Stimulated activated effector memory CD8-positive, alpha-beta T cell treated with anti-CD3 and anti-CD28 coated beads, Interleukin-12 subunit alpha, Interleukin-12 subunit beta, amount 100 ng/mL, for 72 hours (primary cell): ENCODE data around the gene NOL7.

Experiments used
- ATAC-seq: fragments of 150-1000 bp; cut with Tn5 transposase; 2 replicates; pipeline ENCODE4 v1.10.0; 2021
- DNase-seq, 2 donors: peaks; one replicate each; pipeline ENCODE4 v3.0.0; 2021 to 2022; ENCODE audit warnings: low spot score in 2 of 2
- H3K27ac Mint-ChIP-seq: one replicate; pipeline ENCODE4 v1.8.0; 2022; ENCODE audit warnings: mild to moderate bottlenecking, mixed read lengths
- H3K36me3 Mint-ChIP-seq: one replicate; pipeline ENCODE4 v1.8.0; 2022; ENCODE audit warnings: mild to moderate bottlenecking, mixed read lengths
- H3K4me1 Mint-ChIP-seq: one replicate; pipeline ENCODE4 v1.8.0; 2022; ENCODE audit warnings: mixed read lengths
- H3K4me3 Mint-ChIP-seq: one replicate; pipeline ENCODE4 v1.8.0; 2022; ENCODE audit warnings: mild to moderate bottlenecking, mixed read lengths
- H3K9me3 Mint-ChIP-seq: one replicate; pipeline ENCODE4 v1.8.0; 2022; ENCODE audit warnings: mixed read lengths

NOL7 gene

GRCh38 chr6:13614926-13615791 lies at the start of gene NOL7:
Gene NOL7, plus strand, starts transcription at chr6:13615335. Its CDS starts 24 bp downstream, at chr6:13615359.
- Mint-ChIP-seq H3K4me3 (peak within 1 kb of the TSS; percentile 99), H3K4me1 (peaks cover 38% of the 10 kb centered on the region)
- ATAC-seq, result peak; percentile 97

GRCh38 chr6:13565921-13566320 lies 49.2 kb upstream of the NOL7 start:
- Mint-ChIP-seq H3K36me3 (no peaks in the 10 kb centered on the region), H3K4me3 (no peak overlapping the region), H3K4me1 (no peaks in the 10 kb centered on the region), H3K27ac (no peak overlapping the region), H3K9me3 (no peaks in the 10 kb centered on the region)
- ATAC-seq (no peak), DNase-seq (no peak)

More at GRCh38 chr6:13614926-13615791, at the start of gene NOL7:
- Mint-ChIP-seq H3K9me3 (no peaks in the 10 kb centered on the region), H3K36me3 (peaks cover 62% of the 10 kb centered on the region), H3K27ac (peak within 1 kb of the TSS; percentile 99)
- DNase-seq, result peak; percentile 99 to 100

- DNase-seq (no peak), ATAC-seq (no peak)
- H3K36me3 Mint-ChIP-seq, result no peaks in the 10 kb centered on the region
- H3K27ac Mint-ChIP-seq, result no peak overlapping the region
- no peak overlapping the region for H3K4me3 Mint-ChIP-seq
- no peaks in the 10 kb centered on the region for H3K4me1 Mint-ChIP-seq
- no peaks in the 10 kb centered on the region for H3K9me3 Mint-ChIP-seq
These were observed 48.6 kb upstream of the NOL7 start for GRCh38 chr6:13566500-13566899.

GRCh38 chr6:13568970-13569369 lies 46.2 kb upstream of the NOL7 start:
- no peak overlapping the region for H3K4me3 Mint-ChIP-seq
- no peaks in the 10 kb centered on the region for H3K4me1 Mint-ChIP-seq
- H3K36me3 Mint-ChIP-seq, result peaks cover 5% of the 10 kb centered on the region
- ATAC-seq, result no peak
- H3K9me3 Mint-ChIP-seq, result no peaks in the 10 kb centered on the region
- no peak for DNase-seq
- H3K27ac Mint-ChIP-seq, result no peak overlapping the region

GRCh38 chr6:13572240-13572639 lies 42.9 kb upstream of the NOL7 start:
- Mint-ChIP-seq H3K27ac (no peak overlapping the region), H3K4me3 (peak overlapping the region; percentile 97), H3K36me3 (peaks cover 20% of the 10 kb centered on the region)

GRCh38 chr6:13572951-13573654 lies 42.0 kb upstream of the NOL7 start:
- Mint-ChIP-seq H3K36me3 (peaks cover 20% of the 10 kb centered on the region), H3K4me3 (peak overlapping the region; percentile 97), H3K9me3 (no peaks in the 10 kb centered on the region), H3K4me1 (peaks cover 20% of the 10 kb centered on the region), H3K27ac (peak overlapping the region; percentile 99)
- ATAC-seq (no peak), DNase-seq (no peak)

More at GRCh38 chr6:13572240-13572639, 42.9 kb upstream of the NOL7 start:
- ATAC-seq (no peak), DNase-seq (no peak)
- peaks cover 20% of the 10 kb centered on the region for H3K4me1 Mint-ChIP-seq
- no peaks in the 10 kb centered on the region for H3K9me3 Mint-ChIP-seq

- Mint-ChIP-seq H3K4me3 (peak overlapping the region; percentile 97), H3K27ac (peak overlapping the region; percentile 99), H3K9me3 (no peaks in the 10 kb centered on the region), H3K36me3 (peaks cover 20% of the 10 kb centered on the region), H3K4me1 (peaks cover 20% of the 10 kb centered on the region)
- no peak for ATAC-seq
- DNase-seq, result no peak
These were observed 41.4 kb upstream of the NOL7 start for GRCh38 chr6:13573669-13574110.

GRCh38 chr6:13574149-13574570 lies 41.0 kb upstream of the NOL7 start:
- peak overlapping the region; percentile 97 for H3K4me3 Mint-ChIP-seq
- H3K36me3 Mint-ChIP-seq, result peaks cover 20% of the 10 kb centered on the region
- ATAC-seq, result peak; percentile 87
- peaks cover 20% of the 10 kb centered on the region for H3K4me1 Mint-ChIP-seq
- peak overlapping the region; percentile 99 for H3K27ac Mint-ChIP-seq
- no peaks in the 10 kb centered on the region for H3K9me3 Mint-ChIP-seq
- peak; percentile 89 to 96 for DNase-seq

- ATAC-seq, result peak; percentile 83
- Mint-ChIP-seq H3K9me3 (no peaks in the 10 kb centered on the region), H3K4me1 (peaks cover 20% of the 10 kb centered on the region), H3K27ac (peak within 1 kb of the TSS; percentile 99), H3K4me3 (peak within 1 kb of the TSS; percentile 97), H3K36me3 (peaks cover 20% of the 10 kb centered on the region)
- peak; percentile 66 to 91 for DNase-seq
These were observed 40.4 kb upstream of the NOL7 start, which contains the start of gene SIRT5 for GRCh38 chr6:13574571-13575376. Gene SIRT5, plus strand, starts transcription at chr6:13574601. Its CDS starts 9,510 bp downstream, at chr6:13584111.

- Mint-ChIP-seq H3K4me1 (peaks cover 20% of the 10 kb centered on the region), H3K9me3 (no peaks in the 10 kb centered on the region), H3K36me3 (peaks cover 20% of the 10 kb centered on the region), H3K4me3 (peak overlapping the region; percentile 97), H3K27ac (peak overlapping the region; percentile 99)
- DNase-seq (no peak), ATAC-seq (no peak)
These were observed 39.8 kb upstream of the NOL7 start for GRCh38 chr6:13575377-13575775.

GRCh38 chr6:13576017-13576416 lies 39.1 kb upstream of the NOL7 start:
- Mint-ChIP-seq H3K36me3 (peaks cover 20% of the 10 kb centered on the region), H3K27ac (peak overlapping the region; percentile 99), H3K9me3 (no peaks in the 10 kb centered on the region), H3K4me1 (peaks cover 20% of the 10 kb centered on the region), H3K4me3 (peak overlapping the region; percentile 97)
- DNase-seq, result no peak
- no peak for ATAC-seq

- DNase-seq (no peak), ATAC-seq (no peak)
- Mint-ChIP-seq H3K4me1 (peaks cover 20% of the 10 kb centered on the region), H3K36me3 (peaks cover 20% of the 10 kb centered on the region), H3K27ac (no peak overlapping the region), H3K9me3 (no peaks in the 10 kb centered on the region), H3K4me3 (no peak overlapping the region)
These were observed 37.2 kb upstream of the NOL7 start for GRCh38 chr6:13577926-13578325.

GRCh38 chr6:13579911-13580310 lies 35.2 kb upstream of the NOL7 start:
- no peaks in the 10 kb centered on the region for H3K9me3 Mint-ChIP-seq
- DNase-seq (no peak), ATAC-seq (no peak)
- peaks cover 14% of the 10 kb centered on the region for H3K4me1 Mint-ChIP-seq
- H3K27ac Mint-ChIP-seq, result no peak overlapping the region
- H3K4me3 Mint-ChIP-seq, result no peak overlapping the region
- peaks cover 14% of the 10 kb centered on the region for H3K36me3 Mint-ChIP-seq

- peaks cover 8% of the 10 kb centered on the region for H3K36me3 Mint-ChIP-seq
- H3K9me3 Mint-ChIP-seq, result no peaks in the 10 kb centered on the region
- no peak for ATAC-seq
- no peak for DNase-seq
- H3K4me1 Mint-ChIP-seq, result no peaks in the 10 kb centered on the region
- H3K4me3 Mint-ChIP-seq, result no peak overlapping the region
- no peak overlapping the region for H3K27ac Mint-ChIP-seq
These were observed 33.4 kb upstream of the NOL7 start for GRCh38 chr6:13581700-13582229.
